Urinary bladder (tissue), 4 donors: ENCODE results near the gene ERC2. TPM values are rescaled to one million over a fixed set of nuclear protein-coding genes. Genes with fewer than 3 reads are reported as not detected.
"Not testable (repeated sequence)": the region's sequence is repeated elsewhere in the genome, so short reads cannot be mapped to it uniquely, and the experiment has no call there.

Source experiments
- DNase-seq: peaks from one replicate; pipeline ENCODE4 v3.0.0-alpha.2; 2015; ENCODE audit errors: extremely low spot score
- H3K27ac ChIP-seq: one replicate; pipeline ENCODE4 v1.5.1; 2013; ENCODE audit warnings: low read depth, mild to moderate bottlenecking, moderate library complexity
- H3K36me3 ChIP-seq: one replicate; pipeline ENCODE4 v1.6.1; 2013; ENCODE audit warnings: mild to moderate bottlenecking, moderate library complexity; ENCODE audit not compliant: insufficient read depth
- H3K4me1 ChIP-seq: one replicate; pipeline ENCODE4 v1.6.1; 2013; ENCODE audit warnings: mild to moderate bottlenecking, moderate library complexity; ENCODE audit not compliant: insufficient read depth
- H3K4me3 ChIP-seq: one replicate; pipeline ENCODE4 v1.5.1; 2013; ENCODE audit warnings: low read depth, low read length
- WGBS: extraction: QIAGEN DNeasy Blood & Tissue Kit; methylation state at CpG from one replicate; pipeline ENCODE4 v1.1.7; 2013; 5-methylcytosine and 5-hydroxymethylcytosine counted together
- polyA plus RNA-seq: library from polyadenylated mRNA; stranded (reverse); fragments of 200-250 nt; gene quantifications from one replicate; pipeline ENCODE4 v1.2.3, GENCODE V29; 2013
- total RNA-seq: library from RNA; depleted of rRNA; stranded (reverse); fragments of >200 nt; gene quantifications from one replicate; pipeline ENCODE4 v1.2.3, GENCODE V29; 2014
- donor health status: healthy with polysubstance abuse.
- donor health status: healthy.

ERC2 gene
- total RNA-seq (3.0 TPM), polyA plus RNA-seq (0.49 TPM)

DNA sequence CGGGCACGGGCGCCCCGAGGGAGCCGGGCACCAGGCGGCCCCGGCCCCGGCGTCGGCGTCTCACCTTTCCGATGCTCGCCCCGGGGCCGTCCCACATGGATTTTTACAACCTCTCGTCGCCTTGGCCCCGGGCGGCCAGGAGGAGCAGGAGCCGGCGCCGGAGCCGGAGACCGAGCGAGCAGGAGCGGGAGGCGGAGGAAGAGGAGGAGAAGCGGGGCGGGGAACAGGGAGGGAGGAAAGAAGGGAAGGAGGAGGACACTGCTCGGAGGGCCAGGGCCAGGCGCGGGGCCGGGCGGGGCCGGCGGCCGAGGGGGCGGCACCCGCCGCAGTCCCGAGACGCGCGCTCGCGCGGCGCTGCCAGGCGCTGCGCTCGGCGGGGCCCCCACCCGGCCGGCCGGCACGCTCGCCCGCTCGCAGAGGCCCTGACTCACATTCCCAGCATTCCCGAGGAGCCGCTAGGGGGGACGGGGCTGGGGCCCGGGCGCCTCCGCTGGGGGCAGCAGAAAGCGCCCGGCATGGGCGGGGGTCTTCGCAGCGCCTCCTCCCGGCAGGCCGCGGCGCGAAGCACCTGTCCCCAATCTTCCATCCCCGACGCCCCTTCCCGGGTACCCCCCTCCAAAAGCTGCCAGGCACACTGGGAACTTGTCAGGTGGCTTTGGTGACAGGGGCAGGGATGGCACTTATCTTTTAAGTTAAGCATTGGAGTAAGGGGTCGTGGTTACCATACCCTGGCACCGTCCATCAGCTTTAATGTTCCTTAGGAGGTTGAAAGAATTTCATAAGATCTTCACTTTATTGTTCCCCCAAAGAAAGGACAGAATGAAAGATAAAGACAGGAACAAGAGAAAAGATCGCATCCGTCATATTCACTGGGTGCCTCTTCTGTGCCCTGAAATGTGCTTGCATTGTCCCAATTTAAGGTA, at the start of gene ERC2:
TSS of gene ERC2 (minus strand) at position 284 of the 923 bp plus-strand sequence.
- no peak for DNase-seq
- Histone ChIP-seq H3K27ac (no peak within 1 kb of the TSS), H3K4me3 (peak within 1 kb of the TSS; percentile 47), H3K4me1 (peaks cover 2% of the 10 kb centered on the region), H3K36me3 (no peaks in the 10 kb centered on the region)
- 3% methylated on average over 81 of the region's 82 CpGs for WGBS

DNA sequence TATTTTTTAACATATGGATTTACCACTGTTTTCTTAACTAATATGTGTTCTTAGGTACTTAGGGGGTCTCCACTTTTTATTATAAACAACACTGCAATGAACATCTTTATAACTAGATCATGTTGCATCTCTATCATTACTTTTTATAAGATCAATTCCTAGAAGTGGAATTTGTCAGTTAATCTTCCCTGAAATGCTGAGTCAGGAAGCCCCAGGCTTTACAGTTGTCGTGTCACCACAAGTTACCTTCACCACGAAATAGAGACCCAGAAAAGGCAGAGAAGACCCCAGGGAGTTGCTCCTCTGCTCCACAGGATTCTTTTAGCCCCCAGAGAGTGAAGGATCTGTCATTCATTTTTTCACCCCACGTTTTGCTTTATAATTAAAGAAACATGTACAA, 34.5 kb upstream of the ERC2 start:
- no peak overlapping the region for H3K4me3 ChIP-seq
- no peaks in the 10 kb centered on the region for H3K36me3 ChIP-seq
- whole genome bisulfite sequencing = 48% methylated on average over 3 of the region's 3 CpGs
- no peak for DNase-seq
- no peaks in the 10 kb centered on the region for H3K4me1 ChIP-seq
- no peak overlapping the region for H3K27ac ChIP-seq

GRCh38 chr3:56496376-56496775, 28.1 kb upstream of the ERC2 start:
- not testable (repeated sequence) for DNase-seq, H3K36me3 ChIP-seq, H3K27ac ChIP-seq, H3K4me3 ChIP-seq, H3K4me1 ChIP-seq
- 47% methylated on average over 5 of the region's 5 CpGs for WGBS

- no peak overlapping the region for H3K27ac ChIP-seq
- 4% methylated on average over 5 of the region's 5 CpGs for WGBS
- peak; percentile 61 for DNase-seq
Observed at GRCh38 chr3:56494679-56495322, 26.5 kb upstream of the ERC2 start.

GRCh38 chr3:56491566-56491965, 23.3 kb upstream of the ERC2 start:
- no peaks in the 10 kb centered on the region for H3K4me1 ChIP-seq
- 82% methylated on average over 2 of the region's 2 CpGs for WGBS
- H3K27ac ChIP-seq = no peak overlapping the region
- no peak overlapping the region for H3K4me3 ChIP-seq
- no peak for DNase-seq
- no peaks in the 10 kb centered on the region for H3K36me3 ChIP-seq

More at GRCh38 chr3:56494679-56495322, 26.5 kb upstream of the ERC2 start:
- Histone ChIP-seq H3K4me1 (no peaks in the 10 kb centered on the region), H3K36me3 (no peaks in the 10 kb centered on the region), H3K4me3 (no peak overlapping the region)

DNA sequence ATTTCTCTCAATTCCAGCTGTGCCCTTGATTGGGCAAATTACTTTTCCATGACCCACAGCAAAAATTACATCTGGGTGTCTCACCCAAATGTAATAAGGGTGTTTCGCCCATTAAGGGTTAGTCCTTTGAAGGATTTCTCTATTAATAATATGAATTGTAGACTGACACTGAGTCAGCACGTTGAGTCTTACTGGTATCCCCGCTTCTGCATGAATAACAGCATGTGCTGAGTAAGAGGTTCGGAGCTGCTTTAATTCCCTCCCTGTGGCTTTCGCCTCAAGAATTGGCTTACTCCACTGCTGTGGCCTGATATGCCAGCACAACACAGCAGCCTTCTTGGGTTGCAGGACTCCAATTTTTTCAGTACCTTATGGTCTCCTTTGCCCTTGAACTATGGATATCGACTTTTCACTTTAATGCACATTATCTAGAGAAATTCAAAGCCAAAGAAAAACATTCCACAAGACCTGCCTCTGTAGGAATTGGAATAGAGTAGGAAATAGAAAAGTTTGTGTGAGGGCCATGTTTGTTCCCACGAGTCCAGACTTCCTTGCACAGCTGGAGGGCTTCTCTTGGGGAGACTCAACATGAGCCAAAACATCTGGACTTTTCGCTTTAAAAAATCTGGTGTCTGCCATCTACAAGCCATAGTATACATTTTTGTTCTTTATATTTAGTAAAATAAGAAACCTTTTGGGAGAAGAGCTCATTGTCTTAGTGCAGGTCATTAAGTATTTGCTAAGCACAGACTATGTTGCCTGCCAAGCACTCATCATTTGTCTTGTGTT, 20.7 kb upstream of the ERC2 start:
- DNase-seq = no peak
- WGBS = 66% methylated on average over 8 of the region's 8 CpGs

GRCh38 chr3:56484525-56485032, 16.3 kb upstream of the ERC2 start:
- no peak overlapping the region for H3K27ac ChIP-seq
- no peak overlapping the region for H3K4me3 ChIP-seq
- no peaks in the 10 kb centered on the region for H3K36me3 ChIP-seq
- no peaks in the 10 kb centered on the region for H3K4me1 ChIP-seq
- 23% methylated on average over 2 of the region's 2 CpGs for WGBS
- DNase-seq = no peak

More for the DNA sequence above, 20.7 kb upstream of the ERC2 start:
- H3K36me3 ChIP-seq = no peaks in the 10 kb centered on the region
- no peaks in the 10 kb centered on the region for H3K4me1 ChIP-seq
- no peak overlapping the region for H3K4me3 ChIP-seq
- H3K27ac ChIP-seq = no peak overlapping the region

- no peak for DNase-seq
- no peak overlapping the region for H3K4me3 ChIP-seq
- no peaks in the 10 kb centered on the region for H3K36me3 ChIP-seq
- no peak overlapping the region for H3K27ac ChIP-seq
- H3K4me1 ChIP-seq = no peaks in the 10 kb centered on the region
- 48% methylated on average over 4 of the region's 4 CpGs for WGBS
Observed at GRCh38 chr3:56484122-56484521, 15.9 kb upstream of the ERC2 start.

- no peak overlapping the region for H3K4me3 ChIP-seq
- no peaks in the 10 kb centered on the region for H3K4me1 ChIP-seq
- H3K36me3 ChIP-seq = no peaks in the 10 kb centered on the region
- no peak for DNase-seq
- H3K27ac ChIP-seq = no peak overlapping the region
- WGBS = 63% methylated on average over 3 of the region's 3 CpGs
Observed at GRCh38 chr3:56477646-56478045, 9.4 kb upstream of the ERC2 start.

- no peak for DNase-seq
- H3K4me1 ChIP-seq = no peaks in the 10 kb centered on the region
- 83% methylated on average over 1 of the region's 1 CpG for WGBS
- H3K4me3 ChIP-seq = no peak overlapping the region
- H3K36me3 ChIP-seq = no peaks in the 10 kb centered on the region
- H3K27ac ChIP-seq = no peak overlapping the region
Observed at GRCh38 chr3:56476771-56477170, 8.5 kb upstream of the ERC2 start.

DNA sequence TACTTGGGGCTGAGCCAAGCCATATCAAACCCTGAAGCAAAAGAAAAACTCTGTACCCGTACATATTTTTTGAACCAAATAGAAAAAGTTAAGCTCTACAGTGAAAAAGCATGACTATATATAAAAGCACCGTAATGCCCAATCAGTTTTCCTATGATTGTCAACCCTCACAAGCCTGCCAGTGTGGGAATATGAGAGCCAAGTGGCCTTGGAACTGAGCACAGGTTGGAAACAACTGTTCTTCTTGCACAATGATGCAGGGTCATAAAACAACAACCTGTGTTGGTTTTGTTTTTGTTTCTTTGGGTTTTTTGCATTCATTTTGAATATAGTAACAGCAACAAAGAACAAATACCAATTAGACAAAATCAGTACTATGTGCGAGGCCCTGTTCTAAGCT, 3.5 kb upstream of the ERC2 start:
- Histone ChIP-seq H3K27ac (no peak overlapping the region), H3K4me3 (no peak overlapping the region), H3K36me3 (no peaks in the 10 kb centered on the region), H3K4me1 (peaks cover 2% of the 10 kb centered on the region)
- WGBS = 75% methylated on average over 3 of the region's 3 CpGs
- no peak for DNase-seq

DNA sequence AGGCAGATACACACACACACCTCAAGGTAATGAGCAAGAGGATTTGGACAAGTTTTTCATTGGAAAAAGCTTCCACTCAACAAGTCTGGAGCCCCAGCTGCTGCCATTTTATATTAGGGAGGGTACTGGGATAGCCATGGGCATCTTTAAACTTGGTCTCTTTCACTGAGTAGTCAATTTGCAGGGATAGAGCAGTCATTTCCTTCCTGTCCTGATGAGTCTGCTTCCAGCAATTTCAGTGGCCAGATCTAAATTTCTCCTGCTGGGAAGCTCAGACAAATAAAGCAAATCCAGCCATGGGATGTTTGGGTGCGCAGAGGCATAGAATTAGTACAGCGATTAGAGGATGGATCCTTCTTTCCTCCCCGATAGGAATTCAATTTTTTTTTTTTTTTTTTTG, 874 bp upstream of the ERC2 start:
- Histone ChIP-seq H3K4me3 (no peak overlapping the region), H3K4me1 (peaks cover 2% of the 10 kb centered on the region), H3K36me3 (no peaks in the 10 kb centered on the region), H3K27ac (no peak overlapping the region)
- 72% methylated on average over 3 of the region's 3 CpGs for WGBS
- no peak for DNase-seq

- peaks cover 2% of the 10 kb centered on the region for H3K4me1 ChIP-seq
- WGBS = 1% methylated on average over 28 of the region's 28 CpGs
- H3K4me3 ChIP-seq = peak overlapping the region; percentile 47
- H3K36me3 ChIP-seq = no peaks in the 10 kb centered on the region
- no peak for DNase-seq
- no peak overlapping the region for H3K27ac ChIP-seq
Observed at GRCh38 chr3:56467801-56468183, 475 bp downstream of the ERC2 start.
